ENCODE results near the gene NRG4.
"Not testable (repeated sequence)": the region's sequence is repeated elsewhere in the genome, so short reads cannot be mapped to it uniquely, and the experiment has no call there.

Gene NRG4

GRCh38 chr15:75995611-75996010, 16.6 kb downstream of the NRG4 start:
- DNase-seq (ENCODE audit: insufficient read length, low spot score) (no peak), FAIRE-seq (no peak)

GRCh38 chr15:75994220-75994619, 18.0 kb downstream of the NRG4 start:
- DNase-seq (ENCODE audit: insufficient read length, low spot score) (no peak), FAIRE-seq (no peak)

GRCh38 chr15:75992897-75993296, 19.3 kb downstream of the NRG4 start:
- DNase-seq (ENCODE audit: insufficient read length, low spot score) = no peak
- no peak for FAIRE-seq

GRCh38 chr15:75989875-75990274, 22.3 kb downstream of the NRG4 start:
- FAIRE-seq = no peak
- no peak for DNase-seq (ENCODE audit: insufficient read length, low spot score)

- no peak for DNase-seq (ENCODE audit: insufficient read length, low spot score)
- no peak for FAIRE-seq
Observed at GRCh38 chr15:75989045-75989444, 23.2 kb downstream of the NRG4 start.

- no peak for DNase-seq (ENCODE audit: insufficient read length, low spot score)
- FAIRE-seq = no peak
Observed at GRCh38 chr15:75985971-75986370, 26.3 kb downstream of the NRG4 start.

- FAIRE-seq; DNase-seq (ENCODE audit: insufficient read length, low spot score): not testable (repeated sequence)
Observed at GRCh38 chr15:75984706-75985105, 27.5 kb downstream of the NRG4 start.

GRCh38 chr15:75982468-75982867, 29.8 kb downstream of the NRG4 start:
- FAIRE-seq (no peak), DNase-seq (ENCODE audit: insufficient read length, low spot score) (no peak)

- DNase-seq (ENCODE audit: insufficient read length, low spot score) (no peak), FAIRE-seq (no peak)
Observed at GRCh38 chr15:75981149-75981815, 30.9 kb downstream of the NRG4 start.

- not testable (repeated sequence) for FAIRE-seq
Observed at GRCh38 chr15:75976766-75977165, 35.5 kb downstream of the NRG4 start.

GRCh38 chr15:75966073-75966472, 46.2 kb downstream of the NRG4 start:
- FAIRE-seq (no peak), DNase-seq (ENCODE audit: insufficient read length, low spot score) (no peak)

More at GRCh38 chr15:75976766-75977165, 35.5 kb downstream of the NRG4 start:
- not testable (repeated sequence) for DNase-seq (ENCODE audit: insufficient read length, low spot score)

- FAIRE-seq = no peak
- no peak for DNase-seq (ENCODE audit: insufficient read length, low spot score)
Observed at GRCh38 chr15:75961331-75961730, 50.9 kb downstream of the NRG4 start.

GRCh38 chr15:75955720-75956119, 56.5 kb downstream of the NRG4 start:
- FAIRE-seq = no peak

GRCh38 chr15:75952525-75952924, 59.7 kb downstream of the NRG4 start:
- DNase-seq (ENCODE audit: insufficient read length, low spot score) (no peak), FAIRE-seq (no peak)

More at GRCh38 chr15:75955720-75956119, 56.5 kb downstream of the NRG4 start:
- DNase-seq (ENCODE audit: insufficient read length, low spot score) = no peak

- FAIRE-seq = no peak
Observed at GRCh38 chr15:75948761-75949296, 63.4 kb downstream of the NRG4 start.

GRCh38 chr15:75947092-75947491, 65.1 kb downstream of the NRG4 start:
- FAIRE-seq (no peak), DNase-seq (ENCODE audit: insufficient read length, low spot score) (no peak)

More at GRCh38 chr15:75948761-75949296, 63.4 kb downstream of the NRG4 start:
- no peak for DNase-seq (ENCODE audit: insufficient read length, low spot score)

- DNase-seq (ENCODE audit: insufficient read length, low spot score) (no peak), FAIRE-seq (no peak)
Observed at GRCh38 chr15:75945953-75946352, 66.3 kb downstream of the NRG4 start.

GRCh38 chr15:75943713-75944215, 68.5 kb downstream of the NRG4 start:
- FAIRE-seq (no peak), DNase-seq (ENCODE audit: insufficient read length, low spot score) (no peak)

- FAIRE-seq (no peak), DNase-seq (ENCODE audit: insufficient read length, low spot score) (no peak)
Observed at GRCh38 chr15:75943246-75943645, 69.0 kb downstream of the NRG4 start.

- DNase-seq (ENCODE audit: insufficient read length, low spot score) (no peak), FAIRE-seq (no peak)
Observed at GRCh38 chr15:75942464-75942863, 69.8 kb downstream of the NRG4 start.

- DNase-seq (ENCODE audit: insufficient read length, low spot score) = no peak
- FAIRE-seq = no peak
Observed at GRCh38 chr15:75930866-75931265, 81.4 kb downstream of the NRG4 start.

- DNase-seq (ENCODE audit: insufficient read length, low spot score) (no peak), FAIRE-seq (no peak)
Observed at GRCh38 chr15:75929799-75930565, 82.2 kb downstream of the NRG4 start.
